EH (cell line): ENCODE measurements around the gene DIP2C.

Experiments used
- DNase-seq: peaks from one replicate; pipeline ENCODE4 v3.0.0-alpha.2; 2015; ENCODE audit warnings: low read depth

The DIP2C gene

GRCh38 chr10:494149-494542 is 195.3 kb downstream of the DIP2C start:
- no peak for DNase-seq

GRCh38 chr10:493391-494148 is 195.9 kb downstream of the DIP2C start:
- no peak for DNase-seq

GRCh38 chr10:492836-493235 is 196.6 kb downstream of the DIP2C start:
- DNase-seq = no peak

- no peak for DNase-seq
These were observed 197.6 kb downstream of the DIP2C start for GRCh38 chr10:491667-492424.

- DNase-seq = peak; percentile 82
These were observed 198.4 kb downstream of the DIP2C start for GRCh38 chr10:490891-491571.

GRCh38 chr10:490256-490655 is 199.2 kb downstream of the DIP2C start:
- no peak for DNase-seq

- no peak for DNase-seq
These were observed 200.1 kb downstream of the DIP2C start for GRCh38 chr10:489330-489729.

GRCh38 chr10:488933-489215 is 200.6 kb downstream of the DIP2C start:
- DNase-seq = no peak

GRCh38 chr10:488081-488932 is 201.2 kb downstream of the DIP2C start:
- no peak for DNase-seq

GRCh38 chr10:486666-487322 is 202.7 kb downstream of the DIP2C start:
- no peak for DNase-seq

- DNase-seq = peak; percentile 28
These were observed 203.3 kb downstream of the DIP2C start for GRCh38 chr10:486206-486605.

- DNase-seq = no peak
These were observed 203.7 kb downstream of the DIP2C start for GRCh38 chr10:485776-486175.

GRCh38 chr10:484925-485661 is 204.4 kb downstream of the DIP2C start:
- DNase-seq = no peak

- DNase-seq = peak; percentile 53
These were observed 205.0 kb downstream of the DIP2C start for GRCh38 chr10:484441-484924.

GRCh38 chr10:483261-483660 is 206.2 kb downstream of the DIP2C start:
- no peak for DNase-seq

- no peak for DNase-seq
These were observed 206.6 kb downstream of the DIP2C start for GRCh38 chr10:482848-483247.

- DNase-seq = no peak
These were observed 207.4 kb downstream of the DIP2C start for GRCh38 chr10:482051-482501.

- DNase-seq = no peak
These were observed 207.8 kb downstream of the DIP2C start for GRCh38 chr10:481628-482027.

- no peak for DNase-seq
These were observed 208.4 kb downstream of the DIP2C start for GRCh38 chr10:480928-481552.

GRCh38 chr10:480498-480927 is 209.0 kb downstream of the DIP2C start:
- no peak for DNase-seq
